HG03135 (cell line): ENCODE measurements around the gene SPIRE2.
"Not testable (repeated sequence)": the region's sequence is repeated elsewhere in the genome, so short reads cannot be mapped to it uniquely, and the experiment has no call there.

Source experiments
- ATAC-seq: cut with Tn5 transposase; IDR thresholded peaks from one replicate; pipeline ENCODE4 v1.9.1; 2021; ENCODE audit warnings: mild to moderate bottlenecking, moderate library complexity; ENCODE audit not compliant: unreplicated experiment

The SPIRE2 gene

GRCh38 chr16:89808475-89808874, 19.8 kb upstream of the SPIRE2 start:
- no peak for ATAC-seq

- no peak for ATAC-seq
These were observed 17.0 kb upstream of the SPIRE2 start for GRCh38 chr16:89811321-89811720.

- ATAC-seq, result peak; percentile 29
These were observed 12.5 kb upstream of the SPIRE2 start for GRCh38 chr16:89815639-89816348.

GRCh38 chr16:89818851-89819403, 9.3 kb upstream of the SPIRE2 start:
- not testable (repeated sequence) for ATAC-seq

- not testable (repeated sequence) for ATAC-seq
These were observed 8.8 kb upstream of the SPIRE2 start for GRCh38 chr16:89819448-89819847.

GRCh38 chr16:89821438-89822187, 6.7 kb upstream of the SPIRE2 start:
- no peak for ATAC-seq

- no peak for ATAC-seq
These were observed 5.8 kb upstream of the SPIRE2 start for GRCh38 chr16:89822188-89823086.

- no peak for ATAC-seq
These were observed 5.0 kb upstream of the SPIRE2 start for GRCh38 chr16:89823087-89823823.

- ATAC-seq, result not testable (repeated sequence)
These were observed 4.5 kb upstream of the SPIRE2 start for GRCh38 chr16:89823824-89824148.

GRCh38 chr16:89826531-89827382, 1.5 kb upstream of the SPIRE2 start:
- no peak for ATAC-seq

GRCh38 chr16:89827383-89828198, 684 bp upstream of the SPIRE2 start:
- ATAC-seq, result no peak

- no peak for ATAC-seq
These were observed 775 bp downstream of the SPIRE2 start for GRCh38 chr16:89828870-89829629.

- no peak for ATAC-seq
These were observed 1.6 kb downstream of the SPIRE2 start for GRCh38 chr16:89829630-89830437.

- ATAC-seq, result no peak
These were observed 3.6 kb downstream of the SPIRE2 start for GRCh38 chr16:89831810-89832328.

GRCh38 chr16:89833664-89834363, 5.5 kb downstream of the SPIRE2 start:
- not testable (repeated sequence) for ATAC-seq

GRCh38 chr16:89834813-89835363, 6.6 kb downstream of the SPIRE2 start:
- not testable (repeated sequence) for ATAC-seq
